Stomach (tissue), 4 donors: ENCODE results near the gene SF3B3.

Experiments used
- POLR2A ChIP-seq, 4 donors: fragments of 450-650 bp; IDR thresholded peaks; one replicate each; pipeline ENCODE4 v1.6.1; 2016; ENCODE audit warnings: antibody characterized with exemption in 4 of 4, control low read depth in 2 of 4, mild to moderate bottlenecking in 1 of 4, moderate library complexity in 1 of 4
- TF ChIP-seq, protein P1 (sequence below), 7 experiments: fragments of 450-650 bp in 4 of 7; fragments of 200-600 bp in 3 of 7; sonication (generic) in 3 of 7; IDR thresholded peaks; one replicate each; pipeline ENCODE4 v1.5.1; 2016 to 2019; ENCODE audit warnings: antibody characterized with exemption in 7 of 7, control low read depth in 2 of 7, mild to moderate bottlenecking in 1 of 7

DNA sequence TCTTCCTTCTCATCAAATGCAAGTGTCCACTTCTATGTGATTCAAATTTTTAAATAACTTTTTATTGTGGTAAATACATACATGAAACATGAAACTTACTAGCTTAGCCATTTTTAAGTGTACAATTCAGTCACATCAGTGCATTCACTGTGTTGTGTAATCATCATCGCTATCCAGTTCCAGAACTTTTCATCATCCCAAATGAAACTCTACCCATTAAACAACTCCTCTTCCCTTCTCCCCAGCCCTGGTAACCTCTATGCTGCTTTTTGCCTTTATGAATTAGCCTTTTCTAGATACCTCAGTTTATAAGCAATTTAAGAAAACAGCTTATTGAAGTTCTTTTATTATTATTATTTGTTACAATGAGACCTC is 81.7 kb downstream of the SF3B3 start:
- TF ChIP-seq, protein P1, sequence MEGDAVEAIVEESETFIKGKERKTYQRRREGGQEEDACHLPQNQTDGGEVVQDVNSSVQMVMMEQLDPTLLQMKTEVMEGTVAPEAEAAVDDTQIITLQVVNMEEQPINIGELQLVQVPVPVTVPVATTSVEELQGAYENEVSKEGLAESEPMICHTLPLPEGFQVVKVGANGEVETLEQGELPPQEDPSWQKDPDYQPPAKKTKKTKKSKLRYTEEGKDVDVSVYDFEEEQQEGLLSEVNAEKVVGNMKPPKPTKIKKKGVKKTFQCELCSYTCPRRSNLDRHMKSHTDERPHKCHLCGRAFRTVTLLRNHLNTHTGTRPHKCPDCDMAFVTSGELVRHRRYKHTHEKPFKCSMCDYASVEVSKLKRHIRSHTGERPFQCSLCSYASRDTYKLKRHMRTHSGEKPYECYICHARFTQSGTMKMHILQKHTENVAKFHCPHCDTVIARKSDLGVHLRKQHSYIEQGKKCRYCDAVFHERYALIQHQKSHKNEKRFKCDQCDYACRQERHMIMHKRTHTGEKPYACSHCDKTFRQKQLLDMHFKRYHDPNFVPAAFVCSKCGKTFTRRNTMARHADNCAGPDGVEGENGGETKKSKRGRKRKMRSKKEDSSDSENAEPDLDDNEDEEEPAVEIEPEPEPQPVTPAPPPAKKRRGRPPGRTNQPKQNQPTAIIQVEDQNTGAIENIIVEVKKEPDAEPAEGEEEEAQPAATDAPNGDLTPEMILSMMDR (IDR thresholded peaks at IDR 0.05): no peak
- TF ChIP-seq POLR2A (IDR thresholded peaks at IDR 0.05): no peak
